Sigmoid colon (tissue), 4 donors: ENCODE results near the gene RER1.

Source experiments
- POLR2A ChIP-seq, 2 donors: fragments of 450-650 bp; IDR thresholded peaks; one replicate each; pipeline ENCODE4 v1.6.1; 2016; ENCODE audit warnings: antibody characterized with exemption in 2 of 2, mild to moderate bottlenecking in 2 of 2, moderate library complexity in 2 of 2
- POLR2AphosphoS5 ChIP-seq, 4 donors: sonication (generic); formaldehyde crosslinking; IDR thresholded peaks; one replicate each; pipeline ENCODE4 v1.6.1; 2017; ENCODE audit warnings: antibody characterized with exemption in 4 of 4
- TF ChIP-seq, protein P1 (sequence below), 4 experiments: fragments of 450-650 bp in 3 of 4; fragments of 200-600 bp in 1 of 4; IDR thresholded peaks; one replicate each; pipeline ENCODE4 v1.5.1; 2016 to 2019; ENCODE audit warnings: antibody characterized with exemption in 4 of 4, mild to moderate bottlenecking in 3 of 4, moderate library complexity in 2 of 4

DNA sequence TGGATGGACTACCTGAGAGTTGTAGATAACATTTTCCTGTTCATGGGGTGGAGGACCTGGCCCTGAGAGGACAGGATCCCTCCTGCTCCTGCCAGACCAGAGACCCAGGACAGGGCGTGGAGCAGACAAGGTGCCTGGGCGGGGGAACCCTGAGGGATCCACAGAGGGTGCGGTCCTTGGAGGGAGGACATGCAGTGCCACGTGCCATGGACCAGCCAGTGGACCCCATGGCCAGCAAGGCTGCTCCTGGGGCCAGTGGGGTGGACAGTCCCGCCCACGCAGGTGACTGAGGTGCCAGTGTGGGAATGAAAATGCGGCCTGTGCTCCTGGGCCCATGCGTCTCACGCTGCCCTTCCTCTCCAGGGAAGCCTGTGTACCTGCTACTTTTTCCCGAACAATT is 3.6 kb downstream of the RER1 start:
- TF ChIP-seq, protein P1, sequence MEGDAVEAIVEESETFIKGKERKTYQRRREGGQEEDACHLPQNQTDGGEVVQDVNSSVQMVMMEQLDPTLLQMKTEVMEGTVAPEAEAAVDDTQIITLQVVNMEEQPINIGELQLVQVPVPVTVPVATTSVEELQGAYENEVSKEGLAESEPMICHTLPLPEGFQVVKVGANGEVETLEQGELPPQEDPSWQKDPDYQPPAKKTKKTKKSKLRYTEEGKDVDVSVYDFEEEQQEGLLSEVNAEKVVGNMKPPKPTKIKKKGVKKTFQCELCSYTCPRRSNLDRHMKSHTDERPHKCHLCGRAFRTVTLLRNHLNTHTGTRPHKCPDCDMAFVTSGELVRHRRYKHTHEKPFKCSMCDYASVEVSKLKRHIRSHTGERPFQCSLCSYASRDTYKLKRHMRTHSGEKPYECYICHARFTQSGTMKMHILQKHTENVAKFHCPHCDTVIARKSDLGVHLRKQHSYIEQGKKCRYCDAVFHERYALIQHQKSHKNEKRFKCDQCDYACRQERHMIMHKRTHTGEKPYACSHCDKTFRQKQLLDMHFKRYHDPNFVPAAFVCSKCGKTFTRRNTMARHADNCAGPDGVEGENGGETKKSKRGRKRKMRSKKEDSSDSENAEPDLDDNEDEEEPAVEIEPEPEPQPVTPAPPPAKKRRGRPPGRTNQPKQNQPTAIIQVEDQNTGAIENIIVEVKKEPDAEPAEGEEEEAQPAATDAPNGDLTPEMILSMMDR (IDR thresholded peaks at IDR 0.05), result no peak
- TF ChIP-seq POLR2AphosphoS5 (IDR thresholded peaks at IDR 0.05) (no peak), POLR2A (IDR thresholded peaks at IDR 0.05) (no peak)
